Activated effector memory CD4-positive, alpha-beta T cell treated with Interleukin-2 at 50 U/mL for 16 hours (primary cell): ENCODE measurements around the gene CUBN.
A peak's percentile ranks its signal among the peaks of the same experiment; 100 is the strongest.
"Not testable (repeated sequence)": the region's sequence is repeated elsewhere in the genome, so short reads cannot be mapped to it uniquely, and the experiment has no call there.

Experiments
- DNase-seq: peaks from one replicate; pipeline ENCODE4 v3.0.0-alpha.2; 2020

Gene CUBN

DNA sequence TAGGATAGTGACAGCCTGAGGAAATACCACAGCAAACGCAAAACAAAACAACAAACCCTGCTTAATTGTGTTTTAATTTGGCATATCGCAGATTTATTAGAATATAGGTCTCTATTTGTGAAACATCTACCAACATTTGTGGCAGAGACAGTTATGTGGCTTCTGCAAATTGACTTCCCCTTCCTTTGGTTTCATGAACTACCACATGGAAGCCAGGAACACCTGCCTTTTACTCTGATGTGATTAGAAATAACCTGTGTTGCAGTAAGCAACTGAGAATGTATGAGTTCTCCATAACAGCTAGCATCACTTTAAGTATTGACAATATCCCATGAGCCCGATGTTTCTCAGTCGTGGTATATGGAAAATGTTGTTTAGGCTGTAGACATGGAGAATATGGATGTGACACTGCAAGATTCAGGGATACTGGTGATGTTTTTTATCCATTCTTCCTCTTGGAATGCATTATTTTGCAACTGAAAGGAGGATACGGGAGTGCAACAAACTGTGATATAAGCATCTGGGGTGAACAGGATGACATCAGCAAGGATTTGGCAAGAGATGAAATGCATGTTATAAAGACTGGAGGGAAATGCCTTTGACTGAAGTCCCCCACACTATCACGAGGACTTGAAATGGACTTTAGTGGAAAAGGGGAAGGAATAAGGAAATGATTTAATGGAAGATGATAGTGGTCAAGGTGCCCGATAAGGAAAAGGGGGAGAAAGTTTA lies 95.9 kb downstream of the CUBN start:
- DNase-seq: no peak

- DNase-seq: no peak
Observed at GRCh38 chr10:17031637-17032635, 97.7 kb downstream of the CUBN start.

DNA sequence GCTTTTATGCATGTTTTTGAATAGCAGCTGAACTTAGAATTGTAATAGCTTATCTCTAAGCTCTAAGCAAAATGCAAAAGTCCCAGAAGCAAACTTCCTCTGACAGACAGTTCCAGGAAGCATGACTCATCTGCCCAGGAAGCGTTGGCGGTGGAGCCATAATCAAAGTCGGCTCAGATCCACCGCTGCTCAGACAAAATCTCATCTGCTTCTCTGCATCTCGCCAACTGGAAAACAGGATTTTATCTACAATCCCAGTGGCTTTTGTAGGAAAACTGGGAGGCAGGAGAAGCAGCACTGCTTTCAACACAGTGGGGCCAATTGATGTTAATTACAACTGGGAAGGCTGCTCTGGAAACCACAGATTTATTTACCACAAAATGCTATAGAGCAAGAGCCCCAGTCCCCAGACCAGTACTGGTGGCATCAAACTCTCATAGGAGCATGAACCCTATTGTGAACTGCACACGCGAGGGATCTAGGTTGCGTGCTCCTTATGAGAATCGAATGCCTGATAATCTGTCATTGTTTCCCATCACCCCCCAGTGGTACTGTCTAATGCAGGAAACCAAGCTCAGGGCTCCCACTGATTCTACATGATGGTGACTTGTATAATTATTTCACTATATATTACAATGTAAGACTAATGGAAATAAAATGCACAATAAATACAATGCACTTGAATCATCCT lies 99.9 kb downstream of the CUBN start:
- peak; percentile 72 for DNase-seq

DNA sequence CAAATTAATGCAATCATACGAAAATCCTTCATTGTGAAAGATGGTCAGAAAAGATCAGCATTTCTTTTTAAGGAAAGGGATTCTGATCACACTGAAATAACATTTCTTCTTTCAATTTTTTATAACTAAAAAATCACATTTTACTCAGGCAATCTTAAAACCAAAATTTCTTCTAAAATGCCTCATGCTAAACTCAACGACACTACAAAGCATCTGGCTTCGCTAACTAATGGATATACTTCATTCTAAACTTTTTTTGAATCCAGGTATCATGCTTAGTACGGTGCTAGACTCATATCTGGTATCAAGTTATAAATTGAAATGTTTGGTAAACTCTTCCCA lies 100.4 kb downstream of the CUBN start:
- no peak for DNase-seq

- no peak for DNase-seq
Observed at GRCh38 chr10:17028798-17029197, 100.8 kb downstream of the CUBN start.

DNA sequence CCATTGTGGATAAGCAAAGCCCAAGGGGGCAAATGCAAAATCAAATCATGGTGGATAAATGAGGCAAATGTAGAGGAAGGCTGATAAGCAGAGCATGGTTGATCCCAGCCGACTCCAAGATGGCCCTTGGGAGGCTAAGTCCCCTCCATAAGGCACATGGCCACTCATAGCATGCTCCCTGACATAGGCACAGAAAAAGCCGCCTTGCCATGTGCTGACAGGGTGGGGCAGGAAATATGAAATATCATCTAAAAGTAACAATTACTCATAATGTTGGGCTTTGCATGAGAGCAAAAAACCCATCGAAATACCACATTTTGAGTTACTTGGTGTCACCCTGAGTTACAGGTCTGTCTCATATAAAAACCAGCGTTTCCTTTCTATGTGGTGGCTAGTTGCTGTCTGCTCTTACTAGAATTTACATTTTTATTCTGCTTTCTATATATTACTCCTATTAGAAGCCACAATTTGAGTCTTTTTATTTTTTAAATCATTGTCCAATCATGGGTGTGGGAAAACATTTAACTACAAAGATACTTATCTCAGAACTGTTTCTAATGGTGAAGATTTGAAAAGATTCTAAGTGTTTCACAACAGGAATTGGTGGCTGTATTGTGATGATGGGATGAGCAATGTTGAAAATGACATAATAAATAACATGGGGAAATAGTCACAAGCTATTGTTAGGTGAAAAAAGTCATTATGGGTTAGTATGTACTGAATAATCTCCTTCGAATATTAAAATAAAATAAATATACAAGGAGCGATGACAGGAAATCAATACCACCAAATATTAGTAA lies 102.7 kb downstream of the CUBN start:
- peak; percentile 65 for DNase-seq

- peak; percentile 36 for DNase-seq
Observed at GRCh38 chr10:17025444-17026295, 103.9 kb downstream of the CUBN start.

- DNase-seq: no peak
Observed at GRCh38 chr10:17024461-17024860, 105.2 kb downstream of the CUBN start.

GRCh38 chr10:17023386-17024298 lies 106.0 kb downstream of the CUBN start:
- peak; percentile 51 for DNase-seq

DNA sequence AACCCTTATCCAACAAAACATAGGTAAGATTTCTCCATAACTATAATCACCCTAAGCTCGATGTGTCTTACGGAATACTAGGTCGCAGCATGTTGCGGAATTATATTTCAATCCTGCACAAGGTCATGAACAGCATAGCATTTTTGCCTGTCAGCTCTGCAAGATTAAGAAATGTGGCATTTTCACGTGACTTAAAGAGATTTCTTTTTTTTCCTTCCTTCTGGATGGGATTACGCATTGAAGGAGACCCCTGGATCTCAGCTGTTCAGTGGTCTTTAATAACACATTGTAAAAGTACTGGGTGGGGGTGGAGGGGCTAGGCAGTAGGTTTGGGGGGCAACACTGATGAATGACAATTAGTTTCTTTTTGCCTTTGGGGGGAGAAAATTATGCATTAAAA lies 106.7 kb downstream of the CUBN start:
- no peak for DNase-seq

- no peak for DNase-seq
Observed at GRCh38 chr10:17022466-17022825, 107.2 kb downstream of the CUBN start.

DNA sequence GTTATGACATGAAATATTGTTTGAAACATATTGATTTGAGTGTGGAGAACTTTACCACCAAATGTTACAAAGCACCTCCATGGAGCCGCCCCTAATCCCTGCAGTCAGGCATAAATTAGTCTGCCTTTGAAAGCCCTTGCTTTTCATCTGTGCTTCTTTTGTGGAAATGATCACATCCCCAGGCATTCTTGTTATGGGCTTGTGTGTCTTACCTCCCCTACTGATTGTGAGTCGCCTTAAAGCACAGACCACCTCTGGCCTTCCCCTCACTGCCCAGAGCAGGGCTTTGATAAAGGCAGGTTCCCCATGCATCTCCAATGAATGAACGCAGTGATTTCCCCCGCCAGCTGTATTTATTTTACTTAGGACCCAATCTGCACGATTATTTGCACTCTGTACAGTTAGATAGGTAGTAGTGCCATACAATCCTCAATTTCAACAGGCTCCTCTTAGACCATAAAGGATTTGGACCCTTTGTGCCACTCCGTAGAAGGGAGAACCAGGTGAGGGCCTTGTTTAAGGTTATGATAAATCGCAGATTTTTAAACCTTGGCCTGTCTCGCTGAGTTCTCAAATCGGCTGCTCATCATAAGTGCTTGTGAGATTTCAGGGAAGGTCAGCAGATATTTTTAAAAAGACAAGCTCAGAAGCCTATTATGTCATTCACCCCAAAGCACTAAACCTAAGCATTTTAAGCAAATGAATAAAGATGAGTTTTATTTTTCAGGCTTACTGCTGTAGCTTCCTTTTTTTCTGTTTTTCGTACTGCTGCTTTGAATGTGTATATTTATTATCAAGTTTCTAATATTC lies 107.8 kb downstream of the CUBN start:
- no peak for DNase-seq

DNA sequence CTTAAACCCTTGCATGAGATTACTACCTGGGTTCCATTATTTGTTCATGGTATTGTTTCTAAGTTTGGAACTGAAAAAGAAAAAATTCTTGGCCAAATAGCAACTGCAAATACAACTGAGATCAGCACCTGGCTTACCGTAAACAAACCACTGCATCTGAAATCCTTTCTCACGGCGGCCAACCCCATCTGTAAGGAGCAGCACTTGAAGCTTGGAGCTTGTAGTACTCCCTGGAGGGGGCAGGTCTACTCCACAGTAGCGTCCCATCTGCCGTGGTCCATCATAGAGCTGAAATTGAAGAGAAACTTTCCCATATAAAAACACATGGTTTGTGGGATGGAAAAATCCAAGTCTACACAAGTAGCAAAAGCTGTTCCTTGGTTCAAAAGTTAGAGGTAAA lies 109.9 kb downstream of the CUBN start:
- DNase-seq: no peak

DNA sequence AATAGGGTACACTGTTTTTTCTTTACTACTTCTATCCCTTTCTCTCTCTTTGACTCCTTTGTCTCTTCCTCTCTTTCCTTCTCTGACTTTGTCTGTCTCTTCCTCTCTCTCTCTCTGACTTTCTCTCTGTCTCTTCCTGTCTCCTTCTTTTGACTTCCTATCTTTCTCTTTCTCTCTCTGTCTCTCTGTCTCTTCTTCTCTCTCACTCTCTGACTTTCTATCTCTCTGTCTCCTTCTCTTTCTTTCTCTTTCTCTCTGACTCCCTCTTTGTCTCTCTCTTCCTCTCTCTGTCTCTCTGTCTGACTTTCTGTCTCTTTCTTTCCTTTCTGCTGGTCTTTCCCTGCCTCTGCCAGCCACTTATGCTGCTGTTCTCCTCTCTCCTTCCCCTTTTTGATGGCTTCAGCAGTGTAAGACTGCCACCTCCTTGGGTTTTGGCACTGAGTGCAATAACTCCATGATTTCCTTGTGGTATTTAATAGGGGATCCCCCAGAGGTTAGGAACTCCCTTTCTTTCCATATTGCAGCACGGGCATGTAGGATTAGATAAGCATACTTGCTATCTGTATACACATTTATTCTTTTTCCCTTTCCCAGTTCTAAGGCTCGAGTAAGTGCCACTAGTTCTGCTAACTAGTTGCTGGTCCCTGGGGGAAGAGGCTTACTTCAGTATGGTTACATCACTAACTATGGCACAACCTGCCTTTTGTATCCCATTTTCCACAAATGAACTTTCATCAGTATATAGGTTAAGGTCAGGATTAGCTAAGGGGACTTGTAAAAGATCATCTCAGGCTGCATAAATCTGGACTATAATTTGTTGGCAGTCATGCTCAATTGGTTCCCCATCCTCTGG lies 116.3 kb downstream of the CUBN start:
- not testable (repeated sequence) for DNase-seq

- DNase-seq: not testable (repeated sequence)
Observed at GRCh38 chr10:17012731-17013130, 116.9 kb downstream of the CUBN start.

DNA sequence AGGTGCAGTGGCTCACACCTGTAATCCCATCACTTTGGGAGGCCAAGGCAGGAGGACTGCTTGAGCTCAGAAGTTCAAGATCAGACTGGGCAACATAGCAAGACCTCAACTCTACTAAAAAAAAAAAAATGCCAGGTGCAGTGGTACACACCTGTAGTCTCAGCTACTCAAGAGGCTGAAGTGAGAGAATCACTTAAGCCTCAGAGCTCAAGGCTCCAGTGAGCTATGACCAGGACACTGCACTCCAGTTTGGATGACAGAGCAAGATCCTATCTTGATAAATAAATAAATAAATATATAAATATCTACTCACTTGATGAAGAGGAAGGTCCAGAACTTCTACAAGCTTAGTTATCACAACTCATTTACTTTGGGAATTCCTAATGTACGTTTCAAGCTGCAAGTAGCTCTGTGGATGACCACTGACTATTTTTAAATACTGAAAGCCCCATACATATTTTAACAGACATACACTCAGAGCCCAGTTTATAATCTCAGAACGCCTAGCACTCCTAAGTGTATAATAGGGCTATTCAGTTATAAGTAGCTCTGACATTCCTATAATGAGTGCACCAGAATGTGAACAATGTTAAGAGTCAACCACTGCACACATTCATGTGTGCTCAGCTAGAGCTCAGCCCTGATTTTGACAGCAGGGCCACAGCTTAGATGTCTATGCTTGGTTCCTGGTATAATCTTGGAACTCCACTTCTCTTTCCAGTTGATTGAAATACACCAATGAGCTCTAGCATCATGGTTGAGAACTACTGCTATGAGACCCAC lies 119.1 kb downstream of the CUBN start:
- DNase-seq: no peak

GRCh38 chr10:17009212-17009700 lies 120.4 kb downstream of the CUBN start:
- no peak for DNase-seq

- DNase-seq: no peak
Observed at GRCh38 chr10:17007418-17007770, 122.2 kb downstream of the CUBN start.
